Measurements from ENCODE around the gene MYOF.

MYOF gene

GRCh38 chr10:93482145-93482834, at the start of gene MYOF:
Gene MYOF, minus strand, starts transcription at chr10:93482334. Its CDS starts 140 bp downstream, at chr10:93482194.
- peak in 1 of 2 experiments; percentile 63 for DNase-seq

GRCh38 chr10:93518531-93518930, 36.4 kb upstream of the MYOF start:
- no peak for DNase-seq

- DNase-seq, result no peak
These were observed 33.9 kb upstream of the MYOF start for GRCh38 chr10:93516006-93516380.

GRCh38 chr10:93515071-93516005, 33.2 kb upstream of the MYOF start:
- no peak for DNase-seq

DNA sequence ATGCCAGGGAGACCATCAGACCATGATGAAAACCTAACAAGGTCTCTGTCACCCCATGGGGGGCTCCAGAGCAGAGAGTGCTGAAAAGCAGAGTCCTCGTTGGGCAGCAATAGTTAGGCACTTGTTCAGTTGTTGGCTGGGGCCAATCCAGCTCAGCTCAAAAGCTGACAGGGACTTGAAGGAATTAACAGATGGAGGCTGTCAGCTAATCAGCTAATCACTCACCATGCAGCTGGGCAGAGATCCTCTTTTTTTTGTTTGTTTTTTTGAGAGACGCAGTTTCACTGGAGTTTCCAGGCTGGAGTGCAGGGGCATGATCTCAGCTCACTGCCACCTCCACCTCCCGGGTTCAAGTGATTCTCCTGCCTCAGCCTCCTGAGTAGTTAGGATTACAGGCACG, 32.4 kb upstream of the MYOF start:
- DNase-seq, result no peak

GRCh38 chr10:93513091-93513490, 31.0 kb upstream of the MYOF start:
- DNase-seq, result no peak

DNA sequence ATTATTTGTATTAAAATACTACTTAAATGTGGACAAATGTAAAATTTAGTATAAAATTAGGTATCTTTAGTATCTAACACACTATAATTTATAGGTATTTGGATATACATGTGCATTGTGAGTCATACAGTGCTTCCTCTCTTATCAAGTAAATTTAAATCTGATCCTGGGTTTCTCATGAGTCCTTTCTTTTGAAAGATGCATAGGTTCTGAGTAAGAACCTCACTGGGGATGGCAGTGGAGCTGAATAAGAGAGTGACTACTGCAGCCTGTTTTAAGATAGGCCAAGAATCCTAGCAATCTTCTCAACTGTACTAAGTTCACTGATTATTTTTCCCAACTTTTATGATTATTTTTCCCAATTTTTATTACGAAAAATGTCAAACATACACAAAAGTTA, 30.4 kb upstream of the MYOF start:
- DNase-seq, result no peak

DNA sequence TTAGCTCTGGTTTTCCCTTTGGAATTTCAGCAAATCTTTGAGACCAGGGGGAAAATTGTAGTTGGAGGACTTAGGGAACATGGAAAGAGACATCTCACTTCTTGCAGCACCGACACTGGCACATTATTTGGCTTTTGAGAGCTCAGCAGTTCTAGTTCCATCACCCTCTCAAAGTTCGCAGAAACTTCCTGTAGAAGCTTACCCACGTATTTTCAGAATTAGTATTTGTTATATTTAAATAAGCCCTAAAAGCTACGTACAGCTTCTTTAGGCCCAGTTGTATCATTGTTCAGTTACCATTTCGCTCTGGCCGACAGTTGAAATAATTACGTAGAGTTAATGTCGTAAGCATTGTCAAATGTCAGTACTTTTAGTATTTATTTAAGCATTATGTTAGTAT, 27.7 kb upstream of the MYOF start:
- DNase-seq, result no peak

DNA sequence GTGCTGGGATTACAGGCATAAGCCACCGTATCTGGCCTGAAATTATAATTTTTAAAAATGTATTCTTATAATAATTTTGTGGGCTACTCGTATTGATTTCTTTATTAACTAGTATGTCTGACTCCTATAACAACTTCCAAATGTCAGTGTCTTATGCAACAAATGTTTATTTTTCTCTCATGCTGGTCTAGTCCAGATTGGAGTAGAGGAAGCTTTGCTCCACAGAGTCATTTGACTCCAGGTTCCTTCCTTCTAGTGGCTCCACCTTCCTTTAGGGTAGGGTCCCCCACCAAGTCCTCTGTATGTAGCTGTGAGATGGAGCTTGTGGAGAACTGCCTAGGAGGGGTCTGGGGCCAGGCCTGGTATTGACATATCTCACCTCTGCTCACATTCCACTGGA, 22.9 kb upstream of the MYOF start:
- DNase-seq, result no peak

- no peak for DNase-seq
These were observed 20.9 kb upstream of the MYOF start for GRCh38 chr10:93503075-93503474.

DNA sequence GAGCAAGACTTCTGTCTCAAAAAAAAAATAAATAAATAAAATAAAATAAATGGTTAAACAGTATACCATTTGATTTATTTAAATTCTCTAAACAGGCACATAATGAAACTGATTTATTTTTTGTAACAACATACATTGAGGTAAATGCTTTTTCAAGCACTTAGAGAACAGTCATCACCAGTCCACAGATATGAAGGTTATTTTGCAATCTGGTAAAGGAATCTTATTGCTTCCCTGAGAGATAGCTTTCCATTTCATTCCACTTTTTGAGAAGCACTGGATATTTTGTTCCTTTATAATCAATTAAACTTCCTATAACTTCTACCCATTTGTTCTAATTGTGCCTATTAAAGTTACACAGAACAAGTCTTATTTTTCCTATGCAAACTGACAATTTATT, 19.5 kb upstream of the MYOF start:
- no peak for DNase-seq

- DNase-seq, result no peak
These were observed 16.0 kb upstream of the MYOF start for GRCh38 chr10:93498166-93498565.

- DNase-seq, result peak; percentile 57 to 92
These were observed 14.3 kb upstream of the MYOF start, which contains the start of gene CEP55 for GRCh38 chr10:93496322-93497041. Gene CEP55, plus strand, starts transcription at chr10:93496612. Its CDS starts 3,440 bp downstream, at chr10:93500052.

GRCh38 chr10:93495654-93496321, 13.7 kb upstream of the MYOF start:
- DNase-seq, result peak in 1 of 2 experiments; percentile 36

DNA sequence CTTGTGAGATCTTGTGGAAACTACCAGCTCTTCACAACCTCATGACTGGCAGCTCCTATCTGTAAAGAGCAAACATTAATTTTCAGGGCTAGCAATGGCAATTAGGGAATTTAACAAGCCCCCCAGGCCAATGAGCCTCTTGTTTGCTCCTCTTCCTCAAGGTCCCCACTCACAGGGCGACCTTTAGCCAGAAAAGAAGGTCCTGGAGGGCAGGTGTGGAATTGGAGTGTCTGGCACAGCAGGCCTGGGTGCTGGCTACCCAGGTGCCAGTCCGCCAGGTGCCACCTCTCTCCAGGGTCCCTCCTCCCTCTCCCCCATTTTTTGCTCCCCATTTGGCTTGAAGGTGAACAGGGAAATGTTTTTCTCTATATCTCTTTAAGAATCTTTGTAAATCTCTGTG, 12.4 kb upstream of the MYOF start:
- no peak for DNase-seq

DNA sequence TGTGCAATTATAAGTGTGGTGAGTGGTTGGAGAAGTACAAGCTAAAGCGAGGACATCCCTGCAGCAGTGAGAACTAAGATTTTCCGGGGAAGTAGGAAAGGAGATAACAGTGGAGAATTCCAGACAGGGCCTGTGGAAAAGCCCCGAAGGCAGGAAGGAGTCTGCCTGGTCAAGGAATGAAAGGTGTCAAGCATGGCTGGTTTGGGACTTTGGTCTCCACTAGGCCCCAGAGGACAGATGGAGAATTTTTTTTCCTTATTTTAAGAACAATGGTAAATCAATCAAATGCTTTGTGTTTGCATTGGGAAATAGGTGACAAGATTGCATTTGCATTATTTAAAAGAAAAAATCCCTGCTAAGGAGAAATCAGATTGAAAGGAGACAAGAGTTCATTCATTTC, 11.0 kb upstream of the MYOF start:
- no peak for DNase-seq

- DNase-seq, result no peak
These were observed 9.5 kb upstream of the MYOF start for GRCh38 chr10:93491602-93492121.

DNA sequence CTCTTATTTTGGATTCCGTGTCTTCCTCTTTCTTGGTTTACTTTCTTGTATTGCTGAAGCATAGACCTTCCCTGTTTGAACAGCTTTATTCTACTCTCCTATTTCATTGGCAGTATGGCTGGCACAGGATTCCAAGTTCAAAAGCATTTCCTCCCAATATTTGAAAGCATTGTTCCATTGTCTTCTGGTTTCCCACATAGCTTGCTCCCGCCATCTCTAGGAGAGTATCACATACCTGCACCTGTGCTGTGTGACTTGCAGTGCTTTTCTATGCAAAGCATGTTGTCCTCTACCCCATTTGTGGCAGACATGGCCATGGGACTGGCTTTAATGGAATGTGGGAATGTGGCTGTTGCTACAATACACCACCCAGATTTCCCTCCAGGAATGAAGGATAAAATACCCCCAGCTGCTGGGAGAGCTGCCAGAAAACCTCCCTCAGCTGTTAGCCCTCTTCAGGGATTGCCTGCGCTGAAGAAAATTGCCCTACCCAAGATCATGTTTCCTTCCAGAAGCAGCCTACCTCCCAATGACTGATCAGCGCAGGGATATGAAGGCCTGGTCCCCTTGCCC, 6.9 kb upstream of the MYOF start:
- peak in 1 of 2 experiments; percentile 6 for DNase-seq

DNA sequence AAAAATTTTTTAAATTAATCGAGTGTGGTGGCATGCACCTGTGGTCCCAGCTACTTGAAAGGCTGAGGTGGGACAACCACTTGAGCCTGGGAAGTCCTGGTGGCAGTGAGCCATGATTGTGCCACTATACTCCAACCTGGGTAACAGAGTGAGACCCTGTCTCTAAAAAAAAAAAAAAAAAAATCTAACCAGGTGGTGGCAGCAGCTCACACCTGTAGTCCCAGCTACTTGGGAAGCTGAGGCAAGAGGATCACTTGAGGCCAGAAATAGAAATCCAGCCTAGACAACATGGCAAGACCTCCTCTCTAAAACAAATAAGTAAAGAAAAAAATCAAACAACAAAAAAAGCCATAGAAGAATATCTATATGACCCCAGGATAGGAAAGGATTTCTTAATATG, 3.6 kb upstream of the MYOF start:
- peak in 1 of 2 experiments; percentile 21 for DNase-seq

- DNase-seq, result no peak
These were observed 443 bp downstream of the MYOF start for GRCh38 chr10:93481637-93482144.

GRCh38 chr10:93478873-93479272, 3.3 kb downstream of the MYOF start:
- DNase-seq, result no peak

- DNase-seq, result no peak
These were observed 5.4 kb downstream of the MYOF start for GRCh38 chr10:93476756-93477155.
